ENCODE data around the gene ZSCAN2. TPM values are rescaled to one million over a fixed set of nuclear protein-coding genes. Genes with fewer than 3 reads are reported as not detected.
A peak's percentile ranks its signal among the peaks of the same experiment; 100 is the strongest.

The ZSCAN2 gene
- total RNA-seq, 3 donors from 2014 or later = 7.8 to 14.8 (median 14.4) TPM

DNA sequence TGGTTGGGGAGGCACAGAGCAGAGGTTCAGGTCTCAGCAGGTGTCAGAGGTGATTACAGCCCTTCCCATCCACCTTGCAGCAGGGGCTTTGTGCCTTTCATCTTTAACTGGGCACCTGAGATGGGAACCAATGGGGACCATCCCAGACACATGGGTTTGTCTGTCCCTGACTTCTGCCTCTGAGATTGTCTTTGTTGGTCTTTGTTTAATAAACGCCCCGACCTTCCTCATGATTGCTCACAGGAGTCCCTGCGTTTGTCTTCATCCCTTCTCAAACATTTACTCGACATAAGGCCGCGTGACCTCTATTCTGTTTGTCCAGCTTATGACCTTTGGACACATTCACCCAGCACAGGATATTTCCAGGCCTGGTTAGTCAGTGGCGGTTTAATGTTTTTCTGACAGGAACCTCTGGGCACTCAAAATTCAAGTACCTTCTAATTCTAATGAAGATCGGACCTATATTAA, 5.9 kb downstream of the ZSCAN2 start:
- intact Hi-C loops (cut with DNase I; ENCODE audit: low total_unique reads) = no loop called here
- H3K27ac ChIP-seq = peak overlapping the region in 1 of 2 donors; percentile 88
- H3K27me3 ChIP-seq = no peaks in the 10 kb centered on the region
- TF ChIP-seq POLR2AphosphoS5 (IDR thresholded peaks at IDR 0.05) (no peak), POLR2A (IDR thresholded peaks at IDR 0.05) (no peak)
- TF ChIP-seq, protein P1, sequence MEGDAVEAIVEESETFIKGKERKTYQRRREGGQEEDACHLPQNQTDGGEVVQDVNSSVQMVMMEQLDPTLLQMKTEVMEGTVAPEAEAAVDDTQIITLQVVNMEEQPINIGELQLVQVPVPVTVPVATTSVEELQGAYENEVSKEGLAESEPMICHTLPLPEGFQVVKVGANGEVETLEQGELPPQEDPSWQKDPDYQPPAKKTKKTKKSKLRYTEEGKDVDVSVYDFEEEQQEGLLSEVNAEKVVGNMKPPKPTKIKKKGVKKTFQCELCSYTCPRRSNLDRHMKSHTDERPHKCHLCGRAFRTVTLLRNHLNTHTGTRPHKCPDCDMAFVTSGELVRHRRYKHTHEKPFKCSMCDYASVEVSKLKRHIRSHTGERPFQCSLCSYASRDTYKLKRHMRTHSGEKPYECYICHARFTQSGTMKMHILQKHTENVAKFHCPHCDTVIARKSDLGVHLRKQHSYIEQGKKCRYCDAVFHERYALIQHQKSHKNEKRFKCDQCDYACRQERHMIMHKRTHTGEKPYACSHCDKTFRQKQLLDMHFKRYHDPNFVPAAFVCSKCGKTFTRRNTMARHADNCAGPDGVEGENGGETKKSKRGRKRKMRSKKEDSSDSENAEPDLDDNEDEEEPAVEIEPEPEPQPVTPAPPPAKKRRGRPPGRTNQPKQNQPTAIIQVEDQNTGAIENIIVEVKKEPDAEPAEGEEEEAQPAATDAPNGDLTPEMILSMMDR (IDR thresholded peaks at IDR 0.05) = no peak
- H3K4me1 ChIP-seq = no peaks in the 10 kb centered on the region
- no peak overlapping the region for H3K4me3 ChIP-seq
- DNase-seq (ENCODE audit: low spot score in 2 of 2) = no peak
- H3K9me3 ChIP-seq = no peaks in the 10 kb centered on the region
- H3K36me3 ChIP-seq = no peaks in the 10 kb centered on the region

DNA sequence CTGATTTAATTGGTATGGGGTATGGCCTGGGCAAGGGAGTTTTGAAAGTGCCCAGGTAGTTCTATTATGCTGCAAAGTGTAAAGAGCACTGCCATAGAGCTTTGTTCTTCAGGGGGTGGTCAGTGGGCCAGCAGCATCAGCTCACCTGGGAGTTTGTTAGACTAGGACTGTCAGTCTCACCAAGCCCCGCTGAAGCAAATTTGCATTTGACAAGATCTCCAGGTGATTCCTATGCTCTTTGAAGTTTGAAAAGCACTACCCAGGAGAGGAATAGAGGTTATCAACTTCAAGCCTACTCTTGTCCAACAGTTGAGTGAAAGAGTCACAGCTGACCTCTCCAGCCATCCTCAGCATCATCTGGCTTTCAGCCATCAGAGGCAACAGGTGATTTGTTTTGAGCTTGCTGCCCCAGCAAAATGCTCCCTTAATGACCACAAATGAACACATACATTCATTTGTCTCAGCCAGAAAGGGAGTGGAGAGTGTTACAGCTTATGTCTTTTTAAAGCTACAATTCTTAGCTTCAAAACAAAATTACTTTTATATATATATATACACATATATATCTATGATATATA, 8.0 kb downstream of the ZSCAN2 start:
- intact Hi-C loops (cut with DNase I; ENCODE audit: low total_unique reads) = no loop called here
- Histone ChIP-seq H3K36me3 (no peaks in the 10 kb centered on the region), H3K27me3 (no peaks in the 10 kb centered on the region), H3K4me3 (no peak overlapping the region), H3K27ac (no peak overlapping the region), H3K9me3 (no peaks in the 10 kb centered on the region), H3K4me1 (no peaks in the 10 kb centered on the region)
- no peak for DNase-seq (ENCODE audit: low spot score in 2 of 2)
- TF ChIP-seq POLR2A (IDR thresholded peaks at IDR 0.05) (no peak), POLR2AphosphoS5 (IDR thresholded peaks at IDR 0.05) (no peak)

DNA sequence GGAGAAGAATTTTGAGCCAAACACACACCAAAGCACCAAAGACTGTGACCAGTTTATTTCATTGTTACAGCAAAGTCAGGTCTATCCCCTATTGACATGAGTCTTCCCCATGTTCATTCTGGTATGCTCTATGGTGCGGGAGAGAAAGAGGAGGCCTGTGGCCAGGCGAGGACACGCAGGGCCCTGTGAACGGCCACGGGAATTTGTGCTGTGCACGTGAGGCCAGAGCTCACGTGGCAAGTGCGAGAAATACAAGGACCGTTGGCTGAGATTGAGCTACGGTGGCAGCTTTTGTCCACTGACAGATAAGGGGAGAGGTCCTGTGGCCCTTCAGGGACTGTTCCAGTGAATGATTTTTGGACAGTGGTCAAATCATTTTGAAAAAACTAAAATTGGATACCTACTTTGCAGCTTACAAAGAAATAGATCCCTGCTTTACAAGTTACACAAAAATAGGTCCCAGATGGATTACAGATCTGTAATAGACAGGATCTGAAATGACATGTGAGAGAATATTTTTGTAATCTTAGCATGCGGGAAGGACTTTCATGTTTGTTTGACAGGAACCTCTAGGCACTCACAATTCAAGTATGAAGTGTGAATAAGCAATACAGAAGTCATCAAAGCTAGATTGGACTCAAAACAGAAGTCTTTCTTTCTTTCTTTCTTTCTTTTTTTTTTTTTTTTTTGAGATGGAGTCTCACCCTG, 9.2 kb downstream of the ZSCAN2 start:
- intact Hi-C loops (cut with DNase I; ENCODE audit: low total_unique reads) = no loop called here
- Histone ChIP-seq H3K27ac (no peak overlapping the region), H3K36me3 (no peaks in the 10 kb centered on the region), H3K4me3 (no peak overlapping the region), H3K27me3 (no peaks in the 10 kb centered on the region), H3K9me3 (no peaks in the 10 kb centered on the region), H3K4me1 (no peaks in the 10 kb centered on the region)
- TF ChIP-seq, protein P1 (IDR thresholded peaks at IDR 0.05) = no peak
- TF ChIP-seq POLR2AphosphoS5 (IDR thresholded peaks at IDR 0.05) = no peak
- TF ChIP-seq POLR2A (IDR thresholded peaks at IDR 0.05) = no peak
- no peak for DNase-seq (ENCODE audit: low spot score in 2 of 2)

DNA sequence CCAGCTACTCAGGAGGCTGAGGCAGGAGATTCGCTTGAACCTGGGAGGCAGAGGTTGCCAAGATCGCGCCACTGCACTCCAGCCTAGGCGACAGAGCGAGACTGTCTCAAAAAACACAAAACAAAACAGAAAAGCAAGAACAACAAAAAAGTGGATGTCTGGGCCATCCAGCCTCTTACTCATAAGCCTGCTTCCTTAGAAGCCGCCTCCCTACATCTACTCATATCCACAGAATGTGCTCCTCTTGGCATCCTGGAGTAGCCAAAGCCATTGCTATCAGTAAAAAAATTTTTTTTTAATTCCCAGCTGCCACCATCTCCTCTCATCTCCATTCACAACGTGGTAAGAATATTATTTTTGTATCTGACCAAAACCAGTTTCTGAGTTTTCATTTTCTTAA, 10.8 kb downstream of the ZSCAN2 start:
- TF ChIP-seq, protein P1 (IDR thresholded peaks at IDR 0.05) = no peak
- TF ChIP-seq POLR2AphosphoS5 (IDR thresholded peaks at IDR 0.05) (no peak), POLR2A (IDR thresholded peaks at IDR 0.05) (no peak)
- H3K4me3 ChIP-seq = no peak overlapping the region

DNA sequence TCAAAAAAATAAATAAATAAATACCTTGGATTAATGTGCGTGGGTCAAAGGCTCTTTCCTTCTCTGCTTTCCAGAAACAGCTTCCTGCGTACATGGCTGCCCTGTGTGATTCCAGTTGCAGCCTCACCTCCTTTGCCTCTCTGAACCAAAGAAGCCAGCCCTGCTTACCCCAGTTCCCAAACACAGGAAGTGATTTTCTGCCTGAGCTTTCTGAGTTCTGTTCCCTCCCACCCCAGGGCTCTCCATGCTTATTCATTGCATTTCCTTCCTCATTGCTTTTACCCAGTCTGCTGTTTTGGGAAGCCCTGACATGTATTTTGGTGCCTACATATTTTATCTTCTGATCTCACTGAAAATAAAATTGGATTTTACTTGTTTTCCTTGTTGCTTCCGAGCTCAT, 15.4 kb downstream of the ZSCAN2 start:
- Histone ChIP-seq H3K27me3 (no peaks in the 10 kb centered on the region), H3K4me1 (no peaks in the 10 kb centered on the region), H3K9me3 (peaks cover 7 to 8% of the 10 kb centered on the region in 2 donors), H3K4me3 (no peak overlapping the region), H3K36me3 (peaks cover 5% of the 10 kb centered on the region), H3K27ac (no peak overlapping the region)
- intact Hi-C loops (cut with DNase I; ENCODE audit: low total_unique reads) = no loop called here
- DNase-seq (ENCODE audit: low spot score in 2 of 2) = no peak
- TF ChIP-seq, protein P1 (IDR thresholded peaks at IDR 0.05) = no peak
- TF ChIP-seq POLR2AphosphoS5 (IDR thresholded peaks at IDR 0.05) (no peak), POLR2A (IDR thresholded peaks at IDR 0.05) (no peak)

More for the DNA sequence above, 10.8 kb downstream of the ZSCAN2 start:
- intact Hi-C loops (cut with DNase I; ENCODE audit: low total_unique reads) = no loop called here
- no peaks in the 10 kb centered on the region for H3K36me3 ChIP-seq
- H3K4me1 ChIP-seq = no peaks in the 10 kb centered on the region
- H3K27me3 ChIP-seq = no peaks in the 10 kb centered on the region
- H3K9me3 ChIP-seq = no peaks in the 10 kb centered on the region
- no peak overlapping the region for H3K27ac ChIP-seq
- no peak for DNase-seq (ENCODE audit: low spot score in 2 of 2)
